HepG2 (cell line): ENCODE data around the gene ZNF554. TPM values are rescaled to one million over a fixed set of nuclear protein-coding genes. Genes with fewer than 3 reads are reported as not detected.

Source experiments
- ARNTL ChIP-seq: sonication (generic); formaldehyde crosslinking; IDR thresholded peaks from 2 replicates; pipeline ENCODE4 v1.4.0; 2020; ENCODE audit warnings: mild to moderate bottlenecking, missing genetic modification reagents
- FOXJ3 ChIP-seq: sonication (generic); formaldehyde crosslinking; IDR thresholded peaks from 2 replicates; pipeline ENCODE4 v1.4.0; 2020; ENCODE audit warnings: missing genetic modification reagents, mild to moderate bottlenecking, borderline replicate concordance
- HDAC6 ChIP-seq: fragments of 200-600 bp; sonication (generic); IDR thresholded peaks from 2 replicates; pipeline ENCODE4 v1.7.0; 2017; ENCODE audit warnings: mild to moderate bottlenecking, antibody characterized with exemption, low read length, low read depth
- HIVEP1 ChIP-seq: sonication (generic); formaldehyde crosslinking; IDR thresholded peaks from 2 replicates; pipeline ENCODE4 v1.4.0; 2020; ENCODE audit warnings: mild to moderate bottlenecking, missing genetic modification reagents
- KAT8 ChIP-seq: IDR thresholded peaks from 2 replicates; pipeline ENCODE4 v1.6.1; 2016; ENCODE audit warnings: missing genetic modification reagents, missing compliant biosample characterization
- KLF13 ChIP-seq: sonication (generic); formaldehyde crosslinking; IDR thresholded peaks from 2 replicates; pipeline ENCODE4 v1.4.0; 2020; ENCODE audit warnings: mild to moderate bottlenecking, missing genetic modification reagents
- KLF15 ChIP-seq: sonication (generic); formaldehyde crosslinking; IDR thresholded peaks from 2 replicates; pipeline ENCODE4 v1.8.1; 2023; ENCODE audit warnings: borderline replicate concordance, mild to moderate bottlenecking, inconsistent platforms, missing genetic modification reagents, mixed read lengths
- MED13 ChIP-seq: sonication (generic); formaldehyde crosslinking; IDR thresholded peaks from 2 replicates; pipeline ENCODE4 v1.5.0; 2020; ENCODE audit warnings: missing genetic modification reagents
- NR3C1 ChIP-seq: sonication (generic); formaldehyde crosslinking; IDR thresholded peaks from 2 replicates; pipeline ENCODE4 v1.4.0; 2020; ENCODE audit warnings: missing genetic modification reagents
- PTBP1 ChIP-seq: fragments of 200-400 bp; formaldehyde crosslinking; IDR thresholded peaks from 2 replicates; pipeline ENCODE4 v1.6.1; 2018; ENCODE audit warnings: low read length, low read depth; ENCODE audit not compliant: poor library complexity, severe bottlenecking
- YEATS4 ChIP-seq: sonication (generic); formaldehyde crosslinking; IDR thresholded peaks from 2 replicates; pipeline ENCODE4 v1.4.0; 2020; ENCODE audit warnings: missing genetic modification reagents, borderline replicate concordance
- ZBTB1 ChIP-seq: sonication (generic); formaldehyde crosslinking; IDR thresholded peaks from 2 replicates; pipeline ENCODE4 v1.4.0; 2020; ENCODE audit warnings: missing genetic modification reagents, borderline replicate concordance
- ZBTB38 ChIP-seq: sonication (generic); formaldehyde crosslinking; IDR thresholded peaks from 2 replicates; pipeline ENCODE4 v1.5.1; 2020; ENCODE audit warnings: mild to moderate bottlenecking, missing genetic modification reagents
- ZNF251 ChIP-seq: sonication (generic); formaldehyde crosslinking; IDR thresholded peaks from 2 replicates; pipeline ENCODE4 v1.9.0; 2021; ENCODE audit warnings: mild to moderate bottlenecking, missing genetic modification reagents
- ZNF292 ChIP-seq: sonication (generic); formaldehyde crosslinking; IDR thresholded peaks from 2 replicates; pipeline ENCODE4 v1.8.1; 2022; ENCODE audit warnings: mild to moderate bottlenecking, low read depth, missing genetic modification reagents, borderline replicate concordance
- ZNF333 ChIP-seq: sonication (generic); formaldehyde crosslinking; IDR thresholded peaks from 2 replicates; pipeline ENCODE4 v1.4.0; 2020; ENCODE audit warnings: mild to moderate bottlenecking, missing genetic modification reagents, borderline replicate concordance
- ZNF510 ChIP-seq: sonication (generic); formaldehyde crosslinking; IDR thresholded peaks from 2 replicates; pipeline ENCODE4 v1.4.0; 2020; ENCODE audit warnings: low read depth, mild to moderate bottlenecking, missing genetic modification reagents
- ZNF614 ChIP-seq: IDR thresholded peaks from 2 replicates; pipeline ENCODE4 v1.6.1; 2018; ENCODE audit warnings: missing biosample characterization, missing genetic modification reagents, inconsistent platforms, borderline replicate concordance
- ZNF740 ChIP-seq: sonication (generic); formaldehyde crosslinking; IDR thresholded peaks from 2 replicates; pipeline ENCODE4 v1.4.0; 2020; ENCODE audit warnings: missing genetic modification reagents
- ZNF850 ChIP-seq: sonication (generic); formaldehyde crosslinking; conservative IDR thresholded peaks from 2 replicates; pipeline ENCODE4 v1.9.0; 2021; ENCODE audit warnings: mild to moderate bottlenecking, missing genetic modification reagents
- polyA plus RNA-seq, 8 experiments: library from polyadenylated mRNA; depleted of rRNA in 3 of 8; stranded (reverse) in 7 of 8; unstranded in 1 of 8; fragments of >200 nt; fragmentation: Illumina TruSeq in 4 of 8; extraction: Trizol in 4 of 8; gene quantifications; 2 replicates each; pipeline versions ENCODE4 v1.2.1 to v1.2.3, GENCODE V29; 2011 to 2016; ENCODE audit warnings: low read depth in 4 of 8, missing spikeins in 1 of 8, mixed read lengths in 1 of 8; ENCODE audit not compliant: insufficient read depth in 1 of 8
- total RNA-seq, 5 experiments: library from RNA; depleted of rRNA; stranded (reverse); fragments of >200 nt; fragmentation: Illumina TruSeq; extraction: Trizol; gene quantifications; 2 replicates each; pipeline ENCODE4 v1.2.3, GENCODE V29; 2016; ENCODE audit warnings: low read depth in 1 of 5
- TF ChIP-seq, protein P1 (sequence below): sonication (generic); formaldehyde crosslinking; IDR thresholded peaks from 2 replicates; pipeline ENCODE4 v1.8.0; 2022; ENCODE audit warnings: mild to moderate bottlenecking, missing genetic modification reagents, moderate library complexity
- TF ChIP-seq, protein P2 (sequence below): sonication (generic); formaldehyde crosslinking; IDR thresholded peaks from 2 replicates; pipeline ENCODE4 v1.4.0; 2020; ENCODE audit warnings: mild to moderate bottlenecking, missing genetic modification reagents
- TF ChIP-seq, protein P3 (sequence below): sonication (generic); formaldehyde crosslinking; IDR thresholded peaks from 2 replicates; pipeline ENCODE4 v1.4.0; 2020; ENCODE audit warnings: missing genetic modification reagents

ZNF554 gene
- total and polyA plus RNA-seq, 2 of the 13 experiments (the other 11 are each of a cell fraction or from before 2014, with no cell fraction given), result 2.2 to 2.7 TPM

DNA sequence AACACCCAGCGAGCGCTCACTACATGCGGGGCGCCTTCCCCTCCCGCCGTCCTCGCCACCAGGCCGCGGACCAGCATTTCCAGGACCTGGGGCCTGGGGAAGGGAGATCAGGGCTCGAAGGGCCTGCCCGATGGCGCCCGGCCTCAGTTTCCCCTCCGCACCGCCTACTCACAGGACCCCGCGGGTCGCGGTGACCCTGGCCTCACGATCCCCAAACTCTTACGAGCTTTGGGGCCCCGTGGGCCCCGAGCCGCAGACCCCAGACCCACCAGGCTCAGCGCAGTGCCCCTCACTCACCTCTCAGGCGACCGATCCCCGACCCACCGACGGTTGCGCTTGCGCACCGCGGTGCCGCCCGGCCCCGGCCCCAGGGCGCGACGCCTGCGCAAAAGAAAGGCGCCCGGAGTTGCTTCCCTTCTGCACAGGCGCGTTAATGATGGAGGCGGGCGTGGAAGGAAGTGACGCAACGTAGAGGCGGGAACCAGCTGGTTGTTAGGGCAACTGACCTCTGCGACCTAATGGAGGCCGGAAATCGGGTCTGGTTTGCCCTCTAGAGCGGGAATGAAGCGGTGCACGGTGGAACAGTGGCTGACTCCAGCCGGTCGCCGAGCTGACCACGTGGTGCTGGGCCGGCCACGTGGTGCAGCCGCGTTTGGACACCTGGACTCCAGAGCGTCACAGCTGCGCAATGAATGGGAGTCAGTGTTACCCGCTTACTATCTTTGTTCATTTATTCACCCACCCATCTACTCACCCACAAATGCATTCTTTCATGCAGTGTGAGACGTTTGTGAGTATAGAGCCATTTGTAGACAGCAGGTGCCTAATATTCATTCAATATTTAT lies 36.5 kb upstream of the ZNF554 start, which contains the start of gene SGTA (continued):
- peak; percentile 85 for TF ChIP-seq MED13 (CRISPR knock-in tag)
- TF ChIP-seq HDAC6, result no peak
- no peak for TF ChIP-seq KLF13 (CRISPR knock-in tag)
- TF ChIP-seq YEATS4 (CRISPR knock-in tag), result peak; percentile 97
- peak; percentile 80; the same call in 1 of the 2 replicates for TF ChIP-seq ZNF510 (CRISPR knock-in tag)
- TF ChIP-seq HIVEP1 (CRISPR knock-in tag), result peak; percentile 86
- TF ChIP-seq, protein P1, sequence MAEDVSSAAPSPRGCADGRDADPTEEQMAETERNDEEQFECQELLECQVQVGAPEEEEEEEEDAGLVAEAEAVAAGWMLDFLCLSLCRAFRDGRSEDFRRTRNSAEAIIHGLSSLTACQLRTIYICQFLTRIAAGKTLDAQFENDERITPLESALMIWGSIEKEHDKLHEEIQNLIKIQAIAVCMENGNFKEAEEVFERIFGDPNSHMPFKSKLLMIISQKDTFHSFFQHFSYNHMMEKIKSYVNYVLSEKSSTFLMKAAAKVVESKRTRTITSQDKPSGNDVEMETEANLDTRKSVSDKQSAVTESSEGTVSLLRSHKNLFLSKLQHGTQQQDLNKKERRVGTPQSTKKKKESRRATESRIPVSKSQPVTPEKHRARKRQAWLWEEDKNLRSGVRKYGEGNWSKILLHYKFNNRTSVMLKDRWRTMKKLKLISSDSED, result peak; percentile 92
- TF ChIP-seq FOXJ3 (CRISPR knock-in tag), result peak; percentile 73
- 0 out of 2 replicates have a peak, but pooled peaks have one; percentile 90 for TF ChIP-seq ZNF251
- TF ChIP-seq ZBTB38 (CRISPR knock-in tag), result peak; percentile 95
- no peak for TF ChIP-seq NR3C1 (CRISPR knock-in tag)
- TF ChIP-seq ZBTB1, result no peak
- no peak for TF ChIP-seq ZNF333
- TF ChIP-seq ARNTL (CRISPR knock-in tag), result peak; percentile 88; the same call in 1 of the 2 replicates
- TF ChIP-seq ZNF740 (CRISPR knock-in tag), result peak; percentile 75
- TF ChIP-seq, protein P2, sequence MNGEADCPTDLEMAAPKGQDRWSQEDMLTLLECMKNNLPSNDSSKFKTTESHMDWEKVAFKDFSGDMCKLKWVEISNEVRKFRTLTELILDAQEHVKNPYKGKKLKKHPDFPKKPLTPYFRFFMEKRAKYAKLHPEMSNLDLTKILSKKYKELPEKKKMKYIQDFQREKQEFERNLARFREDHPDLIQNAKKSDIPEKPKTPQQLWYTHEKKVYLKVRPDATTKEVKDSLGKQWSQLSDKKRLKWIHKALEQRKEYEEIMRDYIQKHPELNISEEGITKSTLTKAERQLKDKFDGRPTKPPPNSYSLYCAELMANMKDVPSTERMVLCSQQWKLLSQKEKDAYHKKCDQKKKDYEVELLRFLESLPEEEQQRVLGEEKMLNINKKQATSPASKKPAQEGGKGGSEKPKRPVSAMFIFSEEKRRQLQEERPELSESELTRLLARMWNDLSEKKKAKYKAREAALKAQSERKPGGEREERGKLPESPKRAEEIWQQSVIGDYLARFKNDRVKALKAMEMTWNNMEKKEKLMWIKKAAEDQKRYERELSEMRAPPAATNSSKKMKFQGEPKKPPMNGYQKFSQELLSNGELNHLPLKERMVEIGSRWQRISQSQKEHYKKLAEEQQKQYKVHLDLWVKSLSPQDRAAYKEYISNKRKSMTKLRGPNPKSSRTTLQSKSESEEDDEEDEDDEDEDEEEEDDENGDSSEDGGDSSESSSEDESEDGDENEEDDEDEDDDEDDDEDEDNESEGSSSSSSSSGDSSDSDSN (CRISPR knock-in tag), result peak; percentile 71
- no peak for TF ChIP-seq ZNF292 (CRISPR knock-in tag)
- TF ChIP-seq PTBP1, result peak; percentile 30
- peak; percentile 82; the same call in 1 of the 2 replicates for TF ChIP-seq KLF15 (CRISPR knock-in tag)
- TF ChIP-seq, protein P3, sequence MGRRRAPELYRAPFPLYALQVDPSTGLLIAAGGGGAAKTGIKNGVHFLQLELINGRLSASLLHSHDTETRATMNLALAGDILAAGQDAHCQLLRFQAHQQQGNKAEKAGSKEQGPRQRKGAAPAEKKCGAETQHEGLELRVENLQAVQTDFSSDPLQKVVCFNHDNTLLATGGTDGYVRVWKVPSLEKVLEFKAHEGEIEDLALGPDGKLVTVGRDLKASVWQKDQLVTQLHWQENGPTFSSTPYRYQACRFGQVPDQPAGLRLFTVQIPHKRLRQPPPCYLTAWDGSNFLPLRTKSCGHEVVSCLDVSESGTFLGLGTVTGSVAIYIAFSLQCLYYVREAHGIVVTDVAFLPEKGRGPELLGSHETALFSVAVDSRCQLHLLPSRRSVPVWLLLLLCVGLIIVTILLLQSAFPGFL (CRISPR knock-in tag), result peak; percentile 36; the same call in 1 of the 2 replicates
- TF ChIP-seq ZNF614, result peak; percentile 73; the same call in 1 of the 2 replicates
- TF ChIP-seq ZNF850, result no peak
- TF ChIP-seq KAT8, result peak; percentile 95
